ENCODE measurements around the gene RPRD1B.

The RPRD1B gene

DNA sequence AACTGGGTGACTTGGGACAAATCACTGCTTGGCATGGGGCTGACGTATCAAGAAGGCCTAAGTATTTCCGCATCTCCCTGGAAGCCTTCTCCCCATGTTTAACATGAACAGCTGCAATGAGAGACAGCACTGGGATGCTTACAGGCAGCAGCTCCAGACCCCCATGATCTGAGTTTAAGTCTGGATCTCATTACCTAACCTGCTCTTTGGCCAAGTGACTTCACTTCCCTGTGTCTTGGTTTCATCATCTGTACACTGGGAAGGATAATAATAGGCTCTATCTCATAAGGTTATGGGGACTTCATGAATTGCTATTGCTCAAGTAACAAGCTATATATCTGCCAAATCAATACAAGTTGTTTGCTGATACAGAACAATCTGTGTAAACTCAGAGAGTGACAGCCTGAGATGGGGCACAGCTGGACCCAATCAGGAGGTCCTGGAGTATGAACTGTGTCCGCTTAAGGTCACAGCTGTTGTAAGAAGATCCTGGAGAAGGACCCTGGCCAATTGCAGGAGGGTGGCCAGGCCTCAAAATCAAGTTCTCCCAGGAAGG is 75.5 kb downstream of the RPRD1B start:
- no peak for DNase-seq

DNA sequence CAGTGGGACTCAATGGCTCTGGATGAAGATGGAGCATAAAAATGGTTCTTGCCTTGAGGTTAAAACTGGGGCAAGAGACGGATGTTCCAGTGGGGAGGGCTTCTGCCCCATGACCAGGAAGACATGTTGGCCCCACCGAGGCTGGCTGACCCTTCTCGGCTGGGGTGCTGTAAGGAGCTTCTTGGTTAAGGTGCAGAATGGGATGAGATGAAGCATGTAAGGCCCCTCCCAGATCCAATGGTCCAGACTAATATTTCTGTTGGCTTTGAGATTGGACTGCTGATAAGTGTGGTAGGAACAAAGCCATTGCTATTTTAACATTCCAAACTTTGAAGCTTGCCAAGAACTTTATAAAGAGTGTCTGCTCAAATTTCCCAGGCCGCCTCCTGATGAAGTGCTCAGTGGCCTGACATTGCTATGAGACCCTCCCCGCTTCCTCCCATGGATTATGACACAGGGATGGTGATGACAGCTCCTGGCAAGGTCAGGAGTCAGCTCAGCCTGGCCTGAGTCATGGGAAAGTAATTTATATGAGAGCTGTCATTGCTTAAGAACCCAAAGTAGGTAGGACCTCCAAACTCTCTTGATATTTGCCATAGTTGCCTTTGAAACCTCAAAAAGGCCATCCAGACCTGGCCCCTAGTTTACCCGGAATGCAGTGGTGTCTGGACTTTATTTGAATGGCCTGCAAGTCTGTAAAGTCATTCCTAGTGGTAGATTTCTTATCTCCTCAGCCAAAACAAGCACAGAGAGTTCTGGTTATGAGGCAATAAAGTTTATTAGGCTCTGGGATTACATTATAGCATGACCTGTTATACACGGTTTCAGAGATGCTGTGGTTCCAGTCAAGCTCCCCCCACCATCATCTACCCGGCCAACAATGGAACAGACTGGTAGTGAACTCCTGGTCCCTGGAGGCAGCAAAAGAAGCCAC is 76.3 kb downstream of the RPRD1B start:
- no peak for DNase-seq

DNA sequence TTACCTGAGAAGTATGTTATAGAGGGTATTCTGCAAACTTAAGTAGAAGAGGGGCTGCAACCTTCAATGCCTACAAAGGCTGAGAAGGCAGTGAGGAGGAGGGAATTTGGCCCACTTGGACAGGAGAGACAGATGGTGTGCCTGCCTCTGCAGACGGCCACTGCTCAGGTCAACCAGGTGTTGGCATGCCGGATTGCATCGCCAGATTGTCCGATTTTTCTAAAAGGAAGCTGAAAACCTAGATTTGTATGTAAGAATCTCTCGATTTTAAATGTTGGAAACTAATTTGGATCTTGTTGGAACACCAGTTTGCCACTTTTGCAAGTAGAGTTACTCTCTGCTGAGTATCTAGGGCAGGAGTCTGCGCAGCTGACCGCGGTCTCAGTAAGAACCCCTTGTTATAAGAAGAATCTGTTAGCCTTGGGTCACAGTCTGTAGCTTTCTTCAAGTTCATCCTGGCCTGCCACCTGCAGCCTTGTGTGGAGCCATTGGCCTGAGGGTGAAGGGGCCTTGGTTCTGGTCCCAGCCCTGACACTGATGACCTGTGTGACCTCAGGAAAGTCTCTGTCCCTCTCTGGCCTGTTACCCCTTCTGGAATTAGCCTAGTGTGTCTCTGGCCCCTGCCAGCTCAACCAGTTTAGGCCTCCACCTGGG is 77.1 kb downstream of the RPRD1B start:
- no peak for DNase-seq

DNA sequence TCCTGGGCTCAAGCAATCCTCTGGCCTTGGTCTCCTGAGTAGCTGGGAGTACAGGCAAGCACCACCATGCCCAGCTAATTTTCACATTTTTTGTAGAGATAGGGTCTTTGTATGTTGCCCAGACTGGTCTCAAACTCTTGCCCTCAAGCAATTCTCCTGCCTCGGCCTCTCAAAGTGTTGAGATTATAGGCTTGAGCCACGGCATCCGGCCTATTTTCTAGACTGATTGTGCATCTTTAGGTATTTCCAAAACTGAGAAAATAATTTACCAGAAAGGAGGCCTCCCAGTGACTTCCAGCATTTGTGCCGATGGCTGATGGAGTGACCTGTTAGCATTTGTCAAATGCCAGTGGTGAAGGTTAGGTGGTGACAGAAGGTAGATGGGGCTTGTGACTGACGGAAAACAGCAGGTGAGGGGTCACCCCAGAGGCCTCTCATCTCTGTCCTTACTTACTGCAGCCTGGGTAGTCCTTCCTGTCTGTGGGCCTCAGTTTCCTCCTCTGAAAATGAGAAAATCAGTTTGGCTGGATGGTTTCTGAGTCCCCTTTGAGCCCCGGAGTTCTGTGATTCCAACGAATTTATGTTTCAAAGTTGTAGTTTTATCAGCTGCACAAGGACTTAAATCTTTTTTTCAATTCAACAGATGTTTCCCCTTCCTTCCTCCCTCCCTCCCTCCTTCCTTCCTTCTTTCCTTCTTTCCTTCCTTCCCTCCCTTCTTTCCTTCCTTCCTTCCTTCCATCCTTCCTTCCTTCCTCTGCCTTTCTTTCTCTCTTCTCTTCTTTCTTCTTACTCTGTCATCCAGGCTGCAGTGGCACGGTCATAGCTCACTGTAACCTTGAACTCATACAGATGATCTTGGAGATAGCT is 78.1 kb downstream of the RPRD1B start:
- DNase-seq, result no peak

DNA sequence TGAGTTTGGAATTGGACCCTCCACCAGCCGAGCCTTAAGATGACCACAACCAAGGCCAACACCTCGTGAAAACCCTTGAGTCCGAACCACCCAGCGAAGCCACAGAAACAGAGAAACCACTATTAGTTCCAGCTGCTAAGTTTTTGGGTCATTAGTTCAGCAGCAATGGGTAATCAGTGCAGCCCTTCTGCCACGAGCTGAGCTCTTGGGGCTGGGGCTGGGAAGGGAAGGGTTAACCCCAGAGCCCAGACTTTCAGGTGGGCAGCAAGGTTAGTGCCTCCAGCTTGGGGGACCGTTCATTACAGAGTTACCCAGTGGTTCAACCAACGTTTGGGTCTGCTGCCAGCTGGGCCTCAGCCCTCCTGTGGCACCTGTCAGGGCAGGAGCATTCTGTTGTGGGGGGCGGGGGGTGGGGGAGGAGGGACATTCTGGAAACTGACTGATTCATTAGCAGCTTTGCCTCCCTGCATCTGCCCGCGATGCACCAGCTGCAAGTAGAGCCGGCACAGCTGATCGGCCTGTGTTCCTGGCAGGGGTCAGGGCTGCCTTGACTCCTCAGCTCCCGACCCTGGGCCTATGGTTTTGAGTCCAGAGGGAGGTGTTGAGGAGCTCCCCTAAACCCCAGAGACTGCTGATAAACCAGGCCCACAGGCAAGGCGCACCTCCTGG is 78.8 kb downstream of the RPRD1B start:
- DNase-seq, result no peak

DNA sequence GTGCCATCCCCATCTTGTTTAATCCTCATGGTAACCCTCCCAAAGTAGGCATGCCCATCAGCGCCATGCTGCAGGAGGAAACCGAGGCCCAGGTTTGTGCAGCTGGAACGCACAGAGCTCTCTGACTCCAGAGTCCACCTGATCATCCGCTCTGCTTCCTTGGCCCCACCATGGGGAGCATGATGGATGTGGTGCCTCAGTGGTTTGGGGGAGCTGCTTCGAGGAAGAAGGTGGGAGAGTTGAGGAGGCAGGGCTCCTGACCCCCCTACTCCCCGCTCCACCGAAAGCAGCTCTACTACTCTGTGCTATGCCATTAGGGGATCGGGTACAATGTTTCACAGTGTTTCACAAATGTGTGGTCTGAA is 79.4 kb downstream of the RPRD1B start:
- no peak for DNase-seq

DNA sequence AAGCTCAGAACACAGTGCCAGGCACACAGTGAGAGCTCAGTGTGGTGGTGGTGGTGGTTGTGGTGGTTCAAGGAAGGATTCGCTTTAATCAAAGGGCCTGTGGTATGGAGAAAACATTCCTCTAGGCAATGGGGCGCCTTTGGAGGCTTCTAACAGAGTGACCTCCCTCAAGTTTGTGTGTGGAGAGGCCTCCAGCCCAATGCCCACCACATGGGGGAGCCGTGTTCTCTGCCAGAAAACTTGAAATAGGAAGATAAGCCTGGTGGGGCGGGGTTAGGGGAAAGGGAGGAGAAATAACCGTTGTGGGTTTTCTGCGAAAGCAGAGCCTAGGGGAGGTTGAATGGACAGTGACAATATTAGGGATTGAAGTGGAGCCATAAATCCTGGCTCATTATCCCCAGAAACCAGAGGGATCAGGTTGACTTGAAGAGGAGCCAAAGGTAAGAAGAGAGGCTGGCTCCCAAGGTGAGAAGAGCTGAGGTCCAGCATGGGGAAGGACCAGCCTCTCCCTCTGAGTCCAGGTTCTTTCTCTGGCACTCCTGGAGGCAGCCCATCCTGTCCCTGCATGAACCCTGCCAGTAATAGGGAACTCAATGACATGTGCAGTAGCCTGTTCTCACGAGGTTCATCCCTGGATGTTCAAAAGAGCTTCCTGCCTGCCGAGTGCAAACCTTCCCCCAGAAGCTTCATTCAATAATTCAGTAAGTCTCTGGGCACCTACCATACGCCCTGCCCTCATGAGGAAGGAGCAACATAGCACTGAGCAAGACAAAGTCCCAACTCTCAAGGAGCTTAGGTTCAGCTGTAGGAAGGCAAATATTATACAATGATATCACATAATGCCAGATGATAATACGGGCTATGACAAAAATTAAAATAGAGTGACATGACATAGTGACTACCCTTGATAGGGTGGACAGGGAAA is 80.1 kb downstream of the RPRD1B start:
- DNase-seq, result no peak

DNA sequence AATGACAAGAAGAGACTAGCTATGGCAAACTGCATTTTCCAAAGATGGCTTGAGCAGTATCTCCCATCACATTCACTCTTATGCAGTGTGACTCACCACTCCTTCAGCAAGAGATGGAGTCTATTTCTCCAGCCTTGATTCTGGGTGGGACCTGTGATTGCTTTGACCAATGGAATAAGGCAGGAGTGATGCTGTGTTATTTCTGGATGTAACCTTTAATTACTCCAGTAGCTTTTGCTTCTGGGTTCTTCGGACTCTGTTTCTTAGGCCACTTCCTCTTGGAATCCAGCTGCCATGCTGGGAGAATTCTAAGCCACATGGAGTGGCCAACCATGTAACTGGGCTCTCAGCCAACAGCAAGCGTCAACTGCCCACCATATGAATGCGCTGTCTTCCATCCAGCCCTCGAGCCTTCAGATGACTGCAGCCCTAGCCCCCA is 80.8 kb downstream of the RPRD1B start:
- no peak for DNase-seq

DNA sequence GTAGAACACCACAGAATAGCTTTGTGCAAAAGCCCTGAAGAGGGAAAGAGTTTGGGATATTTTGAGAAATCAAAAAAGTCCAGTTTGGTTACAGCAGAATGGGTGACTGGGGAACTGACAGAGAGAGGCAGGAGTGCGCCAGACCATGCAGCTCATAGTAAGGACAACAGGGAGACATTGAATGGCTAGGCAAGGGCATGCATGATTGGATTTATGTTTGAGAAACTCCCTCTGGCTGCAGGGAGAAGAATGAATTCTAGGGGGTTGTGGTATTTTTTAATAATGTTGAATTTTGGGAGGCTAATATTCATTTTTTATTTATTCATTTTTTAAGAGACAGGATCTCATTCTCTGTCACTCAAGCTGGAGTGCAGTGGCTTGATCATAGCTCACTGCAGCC is 81.7 kb downstream of the RPRD1B start:
- DNase-seq, result no peak

DNA sequence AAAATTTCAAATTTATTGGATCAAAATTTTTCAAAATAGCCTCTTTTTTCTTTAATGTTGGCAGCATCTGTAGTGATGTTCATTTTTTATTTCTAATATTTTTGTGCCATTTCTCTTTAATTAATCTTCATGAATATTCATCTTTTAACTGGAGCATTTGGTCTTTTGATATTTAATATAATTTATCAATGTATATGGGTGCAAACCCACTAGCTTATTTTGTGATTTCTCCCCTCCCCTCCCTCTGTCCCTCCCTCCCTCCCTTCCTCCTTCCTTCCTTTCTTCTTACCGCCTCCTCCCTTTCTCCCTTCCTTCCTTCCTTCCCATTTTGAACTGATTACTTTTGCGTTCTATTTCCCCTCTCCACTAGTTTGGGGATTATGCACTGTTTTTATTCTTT is 82.3 kb downstream of the RPRD1B start:
- DNase-seq, result no peak

DNA sequence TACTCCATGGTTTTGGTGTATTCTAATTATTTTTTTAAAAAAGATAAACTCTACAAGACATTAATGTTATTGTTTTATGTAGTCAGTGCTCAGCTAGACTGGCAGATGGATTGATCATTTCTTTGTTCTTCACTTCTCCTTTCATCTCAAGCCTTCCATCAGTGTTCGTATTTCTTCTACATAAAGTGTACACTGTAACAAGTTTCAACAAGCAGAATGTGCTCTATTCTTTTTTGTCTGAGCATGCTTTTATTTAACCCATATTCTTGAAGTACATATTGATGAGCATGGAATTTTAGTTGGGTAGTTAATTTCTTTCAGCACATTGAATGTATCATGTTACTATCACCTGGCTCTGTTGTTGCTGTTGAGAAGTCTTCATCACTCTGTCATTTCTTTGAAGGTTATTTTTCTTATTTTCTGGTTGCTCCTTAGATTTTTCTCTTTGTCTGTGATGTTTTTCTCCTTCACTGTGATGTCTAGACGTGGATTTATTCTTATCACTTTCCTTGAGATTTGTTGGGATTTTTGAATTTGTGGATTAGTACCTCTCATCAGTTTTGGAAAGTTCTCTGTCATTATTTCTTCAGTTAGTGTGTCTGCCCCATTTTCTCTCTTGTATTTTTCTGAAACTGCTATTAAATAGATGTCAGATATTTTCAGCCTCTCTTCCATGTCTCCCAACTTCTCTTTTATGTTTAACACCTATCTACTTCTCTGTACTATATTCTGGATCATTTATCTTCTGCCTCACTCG is 83.0 kb downstream of the RPRD1B start:
- DNase-seq, result no peak

DNA sequence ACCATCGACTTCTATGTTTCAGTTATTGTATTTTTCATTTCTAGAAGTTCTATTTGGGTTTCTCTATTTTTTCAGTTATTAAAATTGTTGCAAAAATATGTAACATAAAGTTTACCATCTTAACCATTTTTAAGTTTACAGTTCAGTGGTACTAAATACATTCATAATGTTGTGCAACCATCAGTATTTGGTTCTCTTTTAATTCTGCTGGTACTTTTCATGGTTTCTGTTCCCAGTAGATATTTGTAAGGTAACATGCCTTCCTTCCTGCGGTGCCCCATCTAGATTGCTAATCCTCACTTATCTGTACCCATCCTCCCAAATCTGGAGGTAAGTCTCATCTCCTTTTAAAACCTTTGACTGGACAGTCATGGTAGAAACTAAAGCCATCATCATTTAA is 83.7 kb downstream of the RPRD1B start:
- no peak for DNase-seq

DNA sequence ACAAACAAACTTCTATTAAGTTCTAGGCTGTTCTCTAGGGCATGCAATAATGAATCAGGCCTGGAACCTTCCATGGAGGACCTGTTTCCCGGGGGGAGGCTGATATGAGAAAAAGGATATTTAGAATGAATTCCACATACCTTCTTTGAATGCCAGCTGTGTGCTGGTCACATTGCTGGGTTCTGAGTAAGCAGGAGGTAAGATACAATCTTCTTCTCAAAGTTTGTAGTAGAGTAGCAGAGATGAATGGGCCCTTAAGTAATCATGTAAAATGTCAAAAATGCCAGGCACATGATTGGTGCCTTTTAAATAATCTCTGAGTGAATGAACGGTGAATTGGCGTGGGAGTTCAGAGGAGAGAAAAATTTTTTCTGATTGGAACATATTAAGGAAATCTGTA is 84.1 kb downstream of the RPRD1B start:
- no peak for DNase-seq

DNA sequence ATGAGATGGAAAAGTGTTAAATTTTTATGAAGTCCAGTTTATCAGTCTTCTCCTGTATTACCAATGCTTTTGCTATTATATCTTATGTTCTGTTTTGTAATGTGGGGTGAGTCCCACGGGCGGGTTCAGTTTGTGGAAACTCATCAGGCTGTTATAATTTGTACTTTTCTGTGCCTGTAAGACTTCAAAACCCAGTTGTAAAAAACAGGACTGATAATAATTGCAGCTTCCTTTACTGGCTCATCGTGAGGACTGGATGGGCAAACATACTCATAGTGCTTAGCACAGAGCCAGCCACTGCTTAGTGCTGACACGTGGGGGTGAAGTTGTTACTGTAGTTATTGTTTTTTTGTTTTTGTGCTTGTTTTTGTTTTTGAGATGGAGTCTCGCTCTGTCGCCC is 85.9 kb downstream of the RPRD1B start:
- DNase-seq, result no peak

DNA sequence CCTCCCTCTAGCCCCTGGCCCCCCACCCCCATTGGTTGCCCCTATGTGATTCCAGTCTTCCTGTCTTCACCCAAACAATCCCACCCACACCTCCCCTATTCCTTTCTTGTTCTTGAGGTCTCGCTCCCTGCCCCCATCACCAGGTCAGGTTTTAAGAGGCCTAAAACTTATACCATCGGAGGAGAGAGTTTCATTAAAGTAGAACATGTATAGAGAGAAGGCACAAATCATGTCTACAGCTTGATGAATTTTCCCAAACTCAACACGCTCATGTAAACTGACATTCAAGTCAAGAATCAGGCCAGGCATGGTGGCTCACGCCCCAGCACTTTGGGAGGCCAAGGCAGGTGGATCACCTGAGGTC is 87.1 kb downstream of the RPRD1B start:
- no peak for DNase-seq

DNA sequence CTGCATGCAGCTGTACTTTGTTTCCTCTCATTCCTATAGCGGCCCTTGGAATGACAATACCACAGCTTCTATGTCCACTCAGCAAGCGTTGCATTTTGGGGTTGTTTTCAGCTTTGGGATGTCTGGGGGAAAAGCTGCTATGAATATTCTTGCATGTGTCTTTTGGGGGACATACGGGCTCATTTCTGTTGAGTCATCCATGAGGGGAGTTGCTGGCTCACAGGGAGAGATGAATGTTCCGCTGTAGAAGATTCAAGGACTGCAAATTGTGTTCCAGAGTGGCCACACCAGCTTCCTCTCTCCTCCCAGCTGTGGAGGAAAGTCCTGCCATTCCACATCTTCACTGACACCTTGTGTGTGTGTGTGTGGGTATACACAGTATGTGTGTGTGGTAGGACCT is 88.2 kb downstream of the RPRD1B start:
- DNase-seq, result no peak

DNA sequence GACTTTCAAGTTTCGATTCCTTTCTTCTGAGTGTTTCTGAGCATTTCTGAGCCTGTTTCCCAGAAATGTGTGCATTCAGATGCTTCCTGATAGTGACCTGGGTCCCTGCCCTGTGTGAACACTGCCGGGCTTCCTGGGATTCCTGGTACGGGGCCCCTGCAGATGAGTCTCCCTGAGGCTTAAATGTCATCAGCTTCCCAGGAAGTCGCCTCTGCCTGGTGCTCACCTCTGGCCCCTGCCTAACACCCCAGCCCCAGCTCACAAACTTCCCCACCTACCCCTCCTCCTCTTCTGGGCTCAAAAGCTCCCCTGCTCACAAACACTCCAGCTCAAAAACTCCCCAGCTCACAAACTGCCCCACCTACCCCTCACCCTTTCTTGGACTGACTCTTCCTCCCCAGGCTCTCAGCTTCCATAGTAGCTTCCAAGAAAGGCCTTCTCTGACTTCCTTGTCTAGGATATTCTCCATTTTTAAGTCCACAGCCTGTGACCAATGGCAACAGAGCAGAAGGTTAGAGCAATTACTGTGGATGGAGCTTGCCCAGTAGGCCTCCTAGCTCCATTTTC is 89.6 kb downstream of the RPRD1B start:
- no peak for DNase-seq

DNA sequence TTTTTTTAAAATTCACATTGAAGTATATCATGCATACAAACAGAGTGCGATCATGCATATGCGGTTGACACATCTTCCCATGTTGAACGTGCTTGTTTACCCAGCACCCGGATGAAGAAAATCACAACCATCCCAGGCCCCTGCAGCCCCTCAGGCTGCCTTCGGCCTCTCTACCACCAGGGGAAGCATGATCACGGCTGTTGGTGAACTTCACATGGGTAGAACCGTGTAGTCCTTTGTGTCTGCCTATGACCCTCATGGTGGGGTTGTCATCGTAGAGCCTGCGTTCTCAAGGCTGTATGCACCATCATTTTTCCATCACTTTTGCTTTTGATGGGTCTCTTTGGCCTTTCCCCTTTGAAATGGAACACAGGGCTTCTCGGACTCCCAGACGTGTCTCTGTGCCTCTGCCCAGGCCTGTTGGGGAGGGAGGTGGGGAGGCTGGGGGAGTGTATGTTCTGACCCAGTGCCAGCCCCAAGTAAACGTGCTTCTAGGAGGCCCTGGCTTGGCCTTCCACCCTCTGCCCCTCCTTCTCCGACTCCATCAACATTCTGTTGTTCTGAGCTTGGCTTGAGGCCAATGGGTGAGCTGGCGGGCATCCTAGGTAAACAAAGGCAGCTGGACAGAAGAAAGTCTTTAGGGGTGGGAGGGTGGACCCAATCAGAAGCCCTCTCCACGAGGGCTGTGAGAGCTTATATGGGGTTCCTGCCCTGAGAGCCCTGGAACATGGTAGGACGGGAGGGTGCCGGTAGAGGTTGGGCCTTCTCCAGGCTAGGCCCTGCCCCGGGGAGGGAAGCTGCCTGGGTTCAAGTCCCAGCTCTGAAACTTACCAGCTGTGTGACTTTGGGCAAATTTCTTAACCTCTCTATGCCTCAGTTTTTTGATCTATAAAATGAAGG is 91.9 kb downstream of the RPRD1B start:
- DNase-seq, result no peak
